HG02970 (cell line): ENCODE data around the gene MRM2.

Experiments
- ATAC-seq: cut with Tn5 transposase; IDR thresholded peaks from one replicate; pipeline ENCODE4 v1.9.1; 2021; ENCODE audit warnings: mild to moderate bottlenecking, moderate library complexity, moderate number of reproducible peaks; ENCODE audit not compliant: unreplicated experiment, low FRiP score

Gene MRM2

GRCh38 chr7:2249744-2250323, 7.8 kb upstream of the MRM2 start:
- no peak for ATAC-seq

GRCh38 chr7:2248984-2249694, 7.1 kb upstream of the MRM2 start:
- ATAC-seq, result no peak

DNA sequence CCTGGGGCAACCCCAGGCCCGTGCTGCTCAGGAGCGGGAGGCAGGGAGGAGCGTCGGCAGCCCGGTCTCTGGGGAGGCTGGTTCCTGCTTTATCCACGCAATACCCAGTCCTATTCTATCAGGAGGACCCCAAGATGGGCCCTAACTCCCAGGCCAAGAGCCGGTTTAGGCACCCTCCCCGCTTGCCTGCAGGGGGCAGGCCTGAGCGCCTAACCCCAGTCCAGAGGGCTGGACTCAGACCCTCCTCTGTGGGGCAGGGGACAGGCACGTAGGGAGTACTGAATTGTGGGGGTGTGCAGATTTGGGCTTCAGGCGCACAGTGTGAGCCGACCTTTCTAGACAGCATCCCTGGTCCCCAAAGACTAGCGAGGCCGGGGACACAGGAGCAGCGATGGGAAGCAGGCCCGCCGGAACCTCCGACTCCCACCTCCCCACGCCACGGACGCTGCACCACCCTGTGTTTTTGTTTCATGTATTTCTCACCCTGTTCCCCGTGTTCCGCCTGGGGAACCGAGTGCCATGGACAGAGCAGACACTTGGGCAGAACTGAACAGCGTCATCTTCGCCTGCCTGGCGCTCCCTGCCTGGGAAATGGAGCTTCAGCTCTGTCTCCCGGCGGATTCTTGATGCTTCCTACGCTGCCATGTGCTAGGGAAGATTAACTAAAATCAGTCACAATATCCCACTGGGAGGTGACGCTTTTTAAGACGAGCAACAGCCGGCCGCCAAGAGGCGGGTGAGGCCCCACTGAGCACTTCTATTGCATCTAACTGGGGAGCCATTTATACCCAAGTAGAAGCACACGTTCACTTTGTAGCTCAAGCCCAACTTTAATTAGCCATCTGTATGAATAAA, 5.4 kb upstream of the MRM2 start:
- no peak for ATAC-seq

DNA sequence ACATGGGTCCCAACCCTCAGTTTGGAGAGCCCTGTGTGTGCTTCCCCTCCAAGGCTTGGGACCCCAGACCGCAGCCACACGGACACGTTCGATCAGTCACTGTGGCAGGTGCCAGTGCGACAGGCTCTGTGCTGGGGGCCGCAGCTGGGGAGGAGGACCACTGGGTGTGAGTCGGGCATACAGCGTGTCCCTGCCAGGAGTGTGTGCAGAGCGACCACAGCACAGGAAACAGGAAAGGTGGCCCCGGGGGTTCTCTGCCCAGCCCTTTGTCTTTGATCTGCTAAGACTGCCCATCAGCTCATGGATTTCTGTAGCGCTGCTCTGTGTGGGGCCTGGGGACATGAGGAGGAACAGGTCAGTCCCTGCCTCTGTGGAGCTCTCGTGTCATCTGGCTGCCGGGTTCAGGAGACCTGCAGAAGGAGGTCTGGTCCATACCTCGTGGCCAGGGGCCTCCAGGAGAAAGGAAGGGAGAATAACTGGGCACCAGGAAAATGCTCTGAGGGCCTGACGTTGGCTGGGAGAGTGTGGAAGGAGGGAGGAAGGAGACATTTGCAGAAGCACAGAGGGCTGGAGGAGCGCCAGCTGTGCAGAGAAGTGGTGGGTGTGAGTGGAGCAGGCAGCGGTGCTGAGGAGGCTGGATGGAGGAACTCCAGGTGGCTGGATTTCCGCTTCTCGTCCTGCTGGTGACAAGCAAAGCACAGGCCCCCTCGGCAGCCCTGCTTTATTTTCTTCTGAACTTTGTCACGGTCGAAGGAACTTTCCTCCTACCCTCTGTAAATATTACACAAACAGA, 4.1 kb upstream of the MRM2 start:
- ATAC-seq, result no peak

DNA sequence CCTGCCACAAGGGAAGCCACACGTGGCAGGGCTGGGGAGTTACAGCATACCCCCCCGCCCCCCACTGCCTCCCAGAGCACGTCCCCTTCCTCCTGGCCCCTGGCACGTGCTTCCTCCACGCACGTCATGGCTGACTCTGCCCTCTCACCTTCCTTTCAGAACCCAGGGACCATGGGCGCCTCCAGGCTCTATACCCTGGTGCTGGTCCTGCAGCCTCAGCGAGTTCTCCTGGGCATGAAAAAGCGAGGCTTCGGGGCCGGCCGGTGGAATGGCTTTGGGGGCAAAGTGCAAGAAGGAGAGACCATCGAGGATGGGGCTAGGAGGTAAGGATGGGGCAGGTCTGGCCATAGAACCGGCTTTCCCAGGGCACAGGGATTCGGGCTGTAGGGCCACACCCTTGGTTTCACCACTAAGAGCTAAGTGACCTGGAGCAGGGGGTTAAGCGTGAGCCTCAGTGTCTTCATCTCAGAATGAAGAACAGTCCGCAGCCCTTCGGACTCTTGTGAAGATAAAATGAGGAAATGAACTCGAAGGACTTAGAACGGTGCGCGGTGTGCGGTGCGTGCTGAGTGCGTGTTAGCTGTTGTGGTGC, 2.5 kb upstream of the MRM2 start:
- no peak for ATAC-seq

DNA sequence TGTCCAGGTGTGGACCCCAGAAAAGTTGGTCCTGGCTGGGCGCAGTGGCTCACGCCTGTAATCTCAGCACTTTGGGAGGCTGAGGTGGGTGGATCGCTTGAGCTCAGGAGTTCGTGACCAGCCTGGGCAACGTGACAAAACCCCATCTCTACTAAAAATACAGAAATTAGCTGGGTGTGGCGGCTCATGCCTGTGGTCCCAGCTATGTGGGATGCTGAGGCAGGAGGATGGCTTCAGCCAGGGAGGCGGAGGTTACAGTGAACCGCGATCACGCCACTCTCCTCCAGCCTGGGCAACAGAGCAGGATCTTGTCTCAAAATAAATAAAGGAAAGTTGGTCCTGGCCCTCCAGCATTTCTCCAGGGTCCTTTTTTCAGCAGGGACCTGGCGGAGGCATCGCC, 1.5 kb upstream of the MRM2 start:
- ATAC-seq, result no peak

DNA sequence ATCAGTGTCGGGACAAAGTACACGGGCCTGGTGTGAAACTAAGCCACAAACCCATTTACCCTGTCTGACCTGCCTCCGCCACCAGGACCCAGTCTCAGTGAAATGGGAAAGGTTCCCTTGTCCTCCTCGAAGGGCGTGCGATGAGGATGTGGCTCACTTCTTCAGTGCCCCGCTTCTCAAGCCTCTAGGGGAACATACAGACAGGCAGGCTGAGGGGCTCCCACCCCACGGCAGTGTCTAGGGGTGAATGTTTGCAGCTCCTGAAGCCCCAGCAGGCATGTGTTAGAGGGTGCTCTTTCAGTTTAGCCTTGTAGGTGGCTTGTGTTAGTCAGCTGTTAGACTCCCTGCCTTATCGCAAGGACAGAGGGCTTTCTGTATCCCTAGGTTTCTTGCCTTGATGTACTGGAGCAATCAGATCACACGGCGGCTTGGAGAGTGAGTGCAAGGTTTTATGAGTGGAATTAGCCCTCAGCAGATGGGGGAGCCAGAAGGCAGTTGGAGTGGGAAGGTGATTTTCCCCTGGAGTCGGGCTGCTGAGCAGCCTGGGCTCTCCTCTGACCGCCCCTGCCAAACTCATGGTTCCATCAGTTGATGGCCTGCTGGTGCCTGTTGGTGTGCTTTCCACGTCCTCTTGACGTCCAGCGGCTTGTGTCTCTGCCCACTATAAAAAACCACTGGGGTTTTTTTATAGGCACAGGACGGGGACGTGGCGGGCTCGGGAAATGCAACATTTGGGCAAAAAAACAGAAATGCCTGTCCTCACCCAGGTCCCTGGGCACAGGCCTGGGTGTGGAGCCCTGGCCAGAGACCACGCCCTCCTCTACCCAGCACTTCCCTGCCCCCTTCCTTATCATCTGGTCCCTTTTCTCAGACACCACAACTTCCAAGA, 780 bp upstream of the MRM2 start:
- ATAC-seq, result no peak

DNA sequence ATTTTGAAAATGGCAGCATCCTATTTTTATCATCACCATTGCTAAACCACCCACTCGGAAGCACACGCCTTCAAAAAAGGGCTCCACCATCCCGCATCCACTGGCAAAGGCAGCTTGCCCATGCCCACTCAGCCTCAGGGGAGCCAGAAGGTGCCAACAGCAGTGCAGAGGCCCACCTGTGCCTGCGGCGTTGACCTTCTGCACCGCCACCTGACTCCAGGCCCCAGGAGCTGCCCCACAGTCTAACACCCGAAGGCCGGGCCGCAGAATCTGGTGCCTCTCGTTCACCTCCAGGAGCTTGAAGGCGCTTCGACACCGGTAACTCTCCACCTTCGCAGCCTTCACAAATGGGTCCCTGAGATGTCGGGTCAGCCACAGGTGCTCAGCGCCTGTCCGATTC, 2.8 kb downstream of the MRM2 start:
- no peak for ATAC-seq

DNA sequence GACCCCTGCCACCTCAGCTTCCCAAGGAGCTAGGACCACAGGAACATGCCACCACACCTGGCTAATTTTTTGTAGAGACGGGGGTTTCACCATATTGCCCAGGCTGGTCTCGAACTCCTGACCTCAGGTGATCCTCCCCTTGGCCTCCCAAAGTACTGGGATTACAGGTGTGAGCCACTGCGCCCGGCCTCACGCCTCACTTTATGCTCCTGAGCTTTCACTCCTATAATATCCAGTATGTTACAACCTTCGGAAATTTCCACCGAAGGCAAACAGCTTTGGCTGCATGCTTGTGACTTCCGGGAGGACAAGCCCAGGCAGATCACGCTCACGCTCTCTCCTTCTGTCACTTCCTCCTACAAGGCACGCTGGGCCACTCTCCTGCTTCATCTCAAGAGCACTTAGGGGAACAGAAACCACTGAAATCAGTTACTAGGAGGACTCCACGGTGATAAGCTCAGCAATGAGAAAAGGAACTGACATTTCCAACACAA, 4.8 kb downstream of the MRM2 start:
- ATAC-seq, result no peak

DNA sequence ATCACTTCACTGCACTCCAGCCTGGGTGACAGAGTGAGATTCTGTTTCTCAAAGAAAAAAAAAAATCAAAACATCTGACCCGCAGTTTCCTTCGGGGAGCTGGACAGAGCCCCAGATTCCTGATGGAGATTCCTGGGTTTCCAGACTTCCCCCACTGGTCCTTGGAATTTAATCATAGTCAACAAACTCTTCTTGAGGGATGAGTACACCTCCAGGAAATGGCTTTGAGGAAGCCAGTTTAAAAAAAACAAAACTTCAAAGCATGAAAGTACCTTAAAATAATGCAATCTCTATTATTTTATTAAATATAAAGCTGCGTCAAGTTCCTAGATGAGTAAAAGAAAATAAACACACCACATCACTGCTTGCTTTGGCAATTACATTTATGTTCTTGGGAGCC, 8.1 kb downstream of the MRM2 start:
- ATAC-seq, result no peak

- no peak for ATAC-seq
These were observed 9.1 kb downstream of the MRM2 start, which contains the start of gene MAD1L1 for GRCh38 chr7:2232766-2233520. TSS of gene MAD1L1 (minus strand) at chr7:2232945. CDS start at chr7:2230133, 2,812 bp downstream.

- no peak for ATAC-seq
These were observed 9.8 kb downstream of the MRM2 start for GRCh38 chr7:2231992-2232765.

GRCh38 chr7:2230882-2231281, 11.1 kb downstream of the MRM2 start:
- ATAC-seq, result no peak

DNA sequence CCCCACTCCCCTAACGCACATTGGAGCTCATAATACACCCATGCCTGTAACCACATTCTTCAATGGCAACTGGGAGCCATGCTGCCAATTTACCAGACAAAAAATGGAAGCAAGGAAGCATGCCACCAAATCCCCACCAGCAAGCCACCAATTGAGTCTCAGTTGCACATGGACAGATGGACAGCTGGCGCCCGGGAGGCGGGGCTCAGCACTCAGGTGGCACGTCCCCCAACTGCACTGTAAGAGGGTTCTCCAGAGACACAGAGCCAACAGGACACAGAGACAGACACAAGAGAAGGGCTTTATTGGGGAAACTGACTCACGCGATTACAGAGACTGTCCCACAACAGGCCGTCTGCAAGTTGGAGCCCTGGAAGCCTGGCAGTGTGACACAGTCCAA, 11.8 kb downstream of the MRM2 start:
- no peak for ATAC-seq

- no peak for ATAC-seq
These were observed 12.5 kb downstream of the MRM2 start for GRCh38 chr7:2229467-2229866.

DNA sequence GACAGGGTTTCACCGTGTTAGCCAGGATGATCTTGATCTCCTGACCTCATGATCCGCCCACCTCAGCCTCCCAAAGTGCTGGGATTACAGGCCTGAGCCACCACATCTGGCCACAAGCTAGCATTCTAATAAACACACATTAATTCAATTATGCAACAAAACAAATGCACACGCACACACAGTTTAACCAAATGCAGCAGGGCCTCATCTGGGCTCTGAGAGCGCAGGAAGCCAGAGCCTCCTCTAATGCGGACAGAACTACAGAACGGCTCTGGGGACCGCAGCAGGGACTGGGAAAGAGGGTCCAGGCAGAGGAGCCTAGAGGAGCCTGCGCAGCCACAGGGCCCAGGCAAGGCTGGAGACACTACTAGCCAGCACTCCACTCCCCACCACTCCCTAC, 13.1 kb downstream of the MRM2 start:
- ATAC-seq, result no peak

GRCh38 chr7:2227699-2228098, 14.3 kb downstream of the MRM2 start:
- no peak for ATAC-seq

- no peak for ATAC-seq
These were observed 16.2 kb downstream of the MRM2 start for GRCh38 chr7:2225830-2226229.
